ENCODE results near the gene COPS8. TPM values are rescaled to one million over a fixed set of nuclear protein-coding genes. Genes with fewer than 3 reads are reported as not detected.

Gene COPS8
- total RNA-seq, 1 donor from 2014 or later: 76.1 TPM

DNA sequence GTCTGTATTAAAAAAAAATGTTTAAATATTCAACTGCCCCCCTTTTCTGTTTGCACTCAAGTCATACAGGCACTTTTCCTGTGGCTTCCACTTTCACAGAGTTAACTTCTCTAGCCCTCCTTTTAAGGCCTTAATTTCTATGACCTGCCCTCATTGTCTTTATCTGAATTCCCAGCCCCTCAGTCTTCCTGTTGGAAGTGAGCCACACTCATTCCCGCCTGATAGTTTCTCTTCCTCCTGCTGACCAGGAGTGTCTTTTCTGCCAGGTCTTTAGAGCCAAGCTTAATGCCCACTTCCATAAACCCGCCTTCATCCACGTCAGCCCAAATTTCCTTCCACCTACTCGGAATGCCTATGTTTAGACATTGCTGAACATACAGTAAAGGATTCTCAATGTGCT, 10.5 kb downstream of the COPS8 start:
- DNase-seq (ENCODE audit: low read depth) (no peak), FAIRE-seq (no peak)
- Histone ChIP-seq H3K27me3 (ENCODE audit: insufficient read depth, low read length) (no peaks in the 10 kb centered on the region), H3K4me1 (ENCODE audit: insufficient read depth, low read length) (peaks cover 13% of the 10 kb centered on the region), H3K9me3 (ENCODE audit: insufficient read depth, low read depth, low read length) (no peaks in the 10 kb centered on the region), H3K79me2 (ENCODE audit: insufficient read depth, low read length) (peaks cover 43% of the 10 kb centered on the region), H4K20me1 (ENCODE audit: insufficient read depth, low read length) (peaks cover 15% of the 10 kb centered on the region), H3K4me3 (ENCODE audit: insufficient read depth, low read depth, low read length) (no peak overlapping the region), H3K27ac (ENCODE audit: low read depth, low read length) (no peak overlapping the region), H3K36me3 (ENCODE audit: insufficient read depth, low read length) (peaks cover 33% of the 10 kb centered on the region), H3K4me2 (ENCODE audit: low read length) (no peak overlapping the region), H3K9ac (ENCODE audit: low read length) (no peak overlapping the region), H2AFZ (ENCODE audit: low read depth, low read length) (no peak overlapping the region)
- no peak overlapping the region for H3K27ac Mint-ChIP-seq (ENCODE audit: unreplicated experiment)
- H3K27me3 Mint-ChIP-seq (ENCODE audit: low read depth, unreplicated experiment): no peaks in the 10 kb centered on the region
- no peaks in the 10 kb centered on the region for H3K9me3 Mint-ChIP-seq (ENCODE audit: unreplicated experiment)
- peaks cover 18% of the 10 kb centered on the region for H3K36me3 Mint-ChIP-seq (ENCODE audit: low read depth, unreplicated experiment)
- TF ChIP-seq CTCF (IDR thresholded peaks at IDR 0.05; ENCODE audit: insufficient read depth, low read depth, low read length) (no peak), EZH2 (IDR thresholded peaks at IDR 0.05; ENCODE audit: insufficient read depth, low read length) (no peak)
- peaks cover 34% of the 10 kb centered on the region for H3K4me1 Mint-ChIP-seq (ENCODE audit: low read depth, unreplicated experiment)
- H3K4me3 Mint-ChIP-seq (ENCODE audit: unreplicated experiment): no peak overlapping the region

GRCh38 chr2:237096911-237097310, 11.2 kb downstream of the COPS8 start:
- Mint-ChIP-seq H3K4me1 (ENCODE audit: low read depth, unreplicated experiment) (peaks cover 30% of the 10 kb centered on the region), H3K27ac (ENCODE audit: unreplicated experiment) (no peak overlapping the region), H3K4me3 (ENCODE audit: unreplicated experiment) (no peak overlapping the region), H3K9me3 (ENCODE audit: unreplicated experiment) (no peaks in the 10 kb centered on the region), H3K36me3 (ENCODE audit: low read depth, unreplicated experiment) (peaks cover 21% of the 10 kb centered on the region), H3K27me3 (ENCODE audit: low read depth, unreplicated experiment) (no peaks in the 10 kb centered on the region)
- Histone ChIP-seq H3K9me3 (ENCODE audit: insufficient read depth, low read depth, low read length) (no peaks in the 10 kb centered on the region), H4K20me1 (ENCODE audit: insufficient read depth, low read length) (peaks cover 11% of the 10 kb centered on the region), H3K27ac (ENCODE audit: low read depth, low read length) (peak overlapping the region; percentile 75), H3K79me2 (ENCODE audit: insufficient read depth, low read length) (peaks cover 36% of the 10 kb centered on the region), H3K27me3 (ENCODE audit: insufficient read depth, low read length) (no peaks in the 10 kb centered on the region), H3K4me3 (ENCODE audit: insufficient read depth, low read depth, low read length) (no peak overlapping the region), H3K4me2 (ENCODE audit: low read length) (no peak overlapping the region), H3K36me3 (ENCODE audit: insufficient read depth, low read length) (peaks cover 35% of the 10 kb centered on the region), H3K9ac (ENCODE audit: low read length) (no peak overlapping the region), H3K4me1 (ENCODE audit: insufficient read depth, low read length) (peaks cover 13% of the 10 kb centered on the region), H2AFZ (ENCODE audit: low read depth, low read length) (no peak overlapping the region)
- FAIRE-seq (peak; percentile 54), DNase-seq (ENCODE audit: low read depth) (peak; percentile 55)
- no peak for TF ChIP-seq EZH2 (IDR thresholded peaks at IDR 0.05; ENCODE audit: insufficient read depth, low read length)
- TF ChIP-seq CTCF (IDR thresholded peaks at IDR 0.05; ENCODE audit: insufficient read depth, low read depth, low read length): no peak

DNA sequence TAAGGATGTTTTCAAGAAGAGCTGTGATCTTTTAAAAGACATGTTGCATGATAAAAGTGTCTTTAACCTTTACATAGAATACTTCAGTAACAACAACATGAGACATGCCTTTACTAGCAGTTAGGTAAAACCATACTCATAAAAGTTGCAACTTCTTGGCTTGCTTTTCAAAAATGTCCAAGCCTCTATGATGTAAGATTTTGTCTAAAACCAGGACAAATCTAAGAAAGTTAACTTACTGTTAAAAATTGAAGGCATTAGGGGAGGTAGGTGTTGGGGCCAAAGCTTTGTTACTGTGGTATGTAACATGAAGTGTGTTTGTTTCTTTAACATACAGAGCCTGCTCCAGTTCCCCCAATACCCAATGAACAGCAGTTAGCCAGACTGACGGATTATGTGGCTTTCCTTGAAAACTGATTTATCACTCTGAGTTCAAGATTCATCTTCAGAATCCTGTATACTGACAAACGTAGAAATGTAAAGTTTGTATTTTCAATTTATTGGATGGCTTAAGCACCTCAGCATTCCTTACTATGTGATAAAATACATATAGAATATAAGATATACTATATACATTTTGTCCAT, 11.7 kb downstream of the COPS8 start:
- Mint-ChIP-seq H3K27ac (ENCODE audit: unreplicated experiment) (no peak overlapping the region), H3K4me3 (ENCODE audit: unreplicated experiment) (no peak overlapping the region), H3K9me3 (ENCODE audit: unreplicated experiment) (no peaks in the 10 kb centered on the region), H3K27me3 (ENCODE audit: low read depth, unreplicated experiment) (no peaks in the 10 kb centered on the region), H3K36me3 (ENCODE audit: low read depth, unreplicated experiment) (peaks cover 21% of the 10 kb centered on the region), H3K4me1 (ENCODE audit: low read depth, unreplicated experiment) (peaks cover 25% of the 10 kb centered on the region)
- peaks cover 13% of the 10 kb centered on the region for H3K4me1 ChIP-seq (ENCODE audit: insufficient read depth, low read length)
- no peak for DNase-seq (ENCODE audit: low read depth)
- H4K20me1 ChIP-seq (ENCODE audit: insufficient read depth, low read length): peaks cover 8% of the 10 kb centered on the region
- peak overlapping the region; percentile 16 for H3K4me2 ChIP-seq (ENCODE audit: low read length)
- H3K36me3 ChIP-seq (ENCODE audit: insufficient read depth, low read length): peaks cover 36% of the 10 kb centered on the region
- H3K9me3 ChIP-seq (ENCODE audit: insufficient read depth, low read depth, low read length): no peaks in the 10 kb centered on the region
- TF ChIP-seq EZH2 (IDR thresholded peaks at IDR 0.05; ENCODE audit: insufficient read depth, low read length) (no peak), CTCF (IDR thresholded peaks at IDR 0.05; ENCODE audit: insufficient read depth, low read depth, low read length) (no peak)
- peaks cover 31% of the 10 kb centered on the region for H3K79me2 ChIP-seq (ENCODE audit: insufficient read depth, low read length)
- no peak overlapping the region for H3K9ac ChIP-seq (ENCODE audit: low read length)
- FAIRE-seq: no peak
- H3K27ac ChIP-seq (ENCODE audit: low read depth, low read length): peak overlapping the region; percentile 75
- no peaks in the 10 kb centered on the region for H3K27me3 ChIP-seq (ENCODE audit: insufficient read depth, low read length)
- no peak overlapping the region for H3K4me3 ChIP-seq (ENCODE audit: insufficient read depth, low read depth, low read length)
- H2AFZ ChIP-seq (ENCODE audit: low read depth, low read length): no peak overlapping the region
